Measurements from ENCODE around the gene THOC6. TPM values are rescaled to one million over a fixed set of nuclear protein-coding genes. Genes with fewer than 3 reads are reported as not detected.

THOC6 gene
- total RNA-seq, 2 donors from 2014 or later = 22.9 to 28.0 TPM

GRCh38 chr16:3029491-3030221 lies 5.8 kb downstream of the THOC6 start:
- no peak for DNase-seq (ENCODE audit: low spot score)
- H3K9me3 ChIP-seq = no peaks in the 10 kb centered on the region
- no peak overlapping the region for H3K27ac ChIP-seq
- no peak for TF ChIP-seq POLR2A (IDR thresholded peaks at IDR 0.05)
- TF ChIP-seq POLR2AphosphoS5 (IDR thresholded peaks at IDR 0.05) = no peak
- TF ChIP-seq, protein P1, sequence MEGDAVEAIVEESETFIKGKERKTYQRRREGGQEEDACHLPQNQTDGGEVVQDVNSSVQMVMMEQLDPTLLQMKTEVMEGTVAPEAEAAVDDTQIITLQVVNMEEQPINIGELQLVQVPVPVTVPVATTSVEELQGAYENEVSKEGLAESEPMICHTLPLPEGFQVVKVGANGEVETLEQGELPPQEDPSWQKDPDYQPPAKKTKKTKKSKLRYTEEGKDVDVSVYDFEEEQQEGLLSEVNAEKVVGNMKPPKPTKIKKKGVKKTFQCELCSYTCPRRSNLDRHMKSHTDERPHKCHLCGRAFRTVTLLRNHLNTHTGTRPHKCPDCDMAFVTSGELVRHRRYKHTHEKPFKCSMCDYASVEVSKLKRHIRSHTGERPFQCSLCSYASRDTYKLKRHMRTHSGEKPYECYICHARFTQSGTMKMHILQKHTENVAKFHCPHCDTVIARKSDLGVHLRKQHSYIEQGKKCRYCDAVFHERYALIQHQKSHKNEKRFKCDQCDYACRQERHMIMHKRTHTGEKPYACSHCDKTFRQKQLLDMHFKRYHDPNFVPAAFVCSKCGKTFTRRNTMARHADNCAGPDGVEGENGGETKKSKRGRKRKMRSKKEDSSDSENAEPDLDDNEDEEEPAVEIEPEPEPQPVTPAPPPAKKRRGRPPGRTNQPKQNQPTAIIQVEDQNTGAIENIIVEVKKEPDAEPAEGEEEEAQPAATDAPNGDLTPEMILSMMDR (IDR thresholded peaks at IDR 0.05) = no peak
- WGBS = 11% methylated on average over 56 of the region's 59 CpGs
- H3K4me1 ChIP-seq (replicated peaks) = peaks cover 9% of the 10 kb centered on the region
- no peak overlapping the region for H3K4me3 ChIP-seq
- H3K27me3 ChIP-seq (replicated peaks; ENCODE audit: insufficient read depth) = no peaks in the 10 kb centered on the region
- intact Hi-C loops (cut with DNase I) = no loop called here
- H3K36me3 ChIP-seq = no peaks in the 10 kb centered on the region

- 85% methylated on average over 29 of the region's 33 CpGs for WGBS
- intact Hi-C loops (cut with DNase I) = no loop called here
- no peak overlapping the region for H3K27ac ChIP-seq
- no peaks in the 10 kb centered on the region for H3K36me3 ChIP-seq
- H3K4me1 ChIP-seq (replicated peaks) = peaks cover 9% of the 10 kb centered on the region
- no peak for DNase-seq (ENCODE audit: low spot score)
- H3K27me3 ChIP-seq (replicated peaks; ENCODE audit: insufficient read depth) = no peaks in the 10 kb centered on the region
- TF ChIP-seq, protein P1 (IDR thresholded peaks at IDR 0.05) = no peak
- TF ChIP-seq POLR2A (IDR thresholded peaks at IDR 0.05) (no peak), POLR2AphosphoS5 (IDR thresholded peaks at IDR 0.05) (no peak)
- H3K4me3 ChIP-seq = no peak overlapping the region
- no peaks in the 10 kb centered on the region for H3K9me3 ChIP-seq
These were observed 6.7 kb downstream of the THOC6 start for GRCh38 chr16:3030222-3031212.

DNA sequence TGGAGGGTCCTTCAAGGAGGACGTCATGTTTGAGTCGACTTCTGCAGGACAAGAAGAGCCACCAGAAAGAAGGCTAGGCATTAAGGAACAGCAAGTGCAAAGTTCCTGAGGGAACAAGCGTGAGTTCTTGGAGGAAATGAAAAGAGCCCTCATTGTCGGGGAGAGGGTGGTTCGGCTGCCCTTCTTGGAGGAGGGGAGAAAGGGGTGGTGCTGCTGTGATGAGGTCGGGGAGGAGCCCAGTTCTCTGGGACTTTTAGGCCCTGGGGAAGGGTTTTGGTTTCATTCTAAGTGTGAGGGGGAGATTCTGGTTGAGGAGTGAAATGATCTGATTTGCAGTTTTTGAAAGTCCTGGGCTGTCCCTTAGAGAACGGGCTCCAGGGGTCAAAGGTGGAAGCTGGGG lies 8.8 kb downstream of the THOC6 start:
- Histone ChIP-seq H3K4me3 (no peak overlapping the region), H3K27ac (no peak overlapping the region), H3K9me3 (no peaks in the 10 kb centered on the region), H3K27me3 (replicated peaks; ENCODE audit: insufficient read depth) (no peaks in the 10 kb centered on the region), H3K4me1 (replicated peaks) (peaks cover 9% of the 10 kb centered on the region), H3K36me3 (no peaks in the 10 kb centered on the region)
- 44% methylated on average over 7 of the region's 7 CpGs for WGBS
- intact Hi-C loops (cut with DNase I) = no loop called here
- no peak for DNase-seq (ENCODE audit: low spot score)
- TF ChIP-seq POLR2AphosphoS5 (IDR thresholded peaks at IDR 0.05) = no peak
- no peak for TF ChIP-seq POLR2A (IDR thresholded peaks at IDR 0.05)
- TF ChIP-seq, protein P1 (IDR thresholded peaks at IDR 0.05) = no peak

GRCh38 chr16:3035289-3035971 lies 11.6 kb downstream of the THOC6 start:
- no peaks in the 10 kb centered on the region for H3K9me3 ChIP-seq
- H3K4me1 ChIP-seq (replicated peaks) = no peaks in the 10 kb centered on the region
- no peaks in the 10 kb centered on the region for H3K27me3 ChIP-seq (replicated peaks; ENCODE audit: insufficient read depth)
- peak overlapping the region in 1 of 2 donors; percentile 47 for H3K4me3 ChIP-seq
- WGBS = 42% methylated on average over 19 of the region's 19 CpGs
- no peak for DNase-seq (ENCODE audit: low spot score)
- TF ChIP-seq, protein P1 (IDR thresholded peaks at IDR 0.05) = no peak
- TF ChIP-seq POLR2A (IDR thresholded peaks at IDR 0.05) (no peak), POLR2AphosphoS5 (IDR thresholded peaks at IDR 0.05) (no peak)
- no peaks in the 10 kb centered on the region for H3K36me3 ChIP-seq
- intact Hi-C loops (cut with DNase I) = no loop called here
- H3K27ac ChIP-seq = peak overlapping the region in 1 of 2 donors; percentile 78
